ENCODE measurements around the gene ACTR1A.
A peak's percentile ranks its signal among the peaks of the same experiment; 100 is the strongest.

Gene ACTR1A

GRCh38 chr10:102502337-102503151 lies at the start of gene ACTR1A:
Gene ACTR1A, minus strand, starts transcription at chr10:102502712. Its CDS starts 65 bp downstream, at chr10:102502647.
- peak within 1 kb of the TSS; percentile 76; the same call in 1 of the 2 replicates for H3K27ac ChIP-seq
- TF ChIP-seq POLR2AphosphoS5 (IDR thresholded peaks at IDR 0.05; ENCODE audit: borderline replicate concordance, low read depth, low read length), result peak; percentile 72; the same call in 1 of the 2 replicates
- TF ChIP-seq FOXP2 (optimal IDR thresholded peaks at IDR 0.05; ENCODE audit: control extremely low read depth, extremely low read length, insufficient read depth), result no peak
- no peak for TF ChIP-seq EZH2 (IDR thresholded peaks at IDR 0.05)
- DNase-seq (ENCODE audit: low read depth, low spot score), result peak; percentile 98
- H3K9me3 ChIP-seq (ENCODE audit: low read depth, low read length), result no peaks in the 10 kb centered on the region
- peak within 1 kb of the TSS; percentile 91 for H3K4me3 ChIP-seq
- H3K9ac ChIP-seq (ENCODE audit: insufficient read length), result peak within 1 kb of the TSS; percentile 85
- no peaks in the 10 kb centered on the region for H3K36me3 ChIP-seq (ENCODE audit: insufficient read depth, low read length)

- Histone ChIP-seq H3K4me3 (no peak overlapping the region), H3K9ac (ENCODE audit: insufficient read length) (no peak overlapping the region), H3K27ac (no peak overlapping the region), H3K9me3 (ENCODE audit: low read depth, low read length) (no peaks in the 10 kb centered on the region), H3K36me3 (ENCODE audit: insufficient read depth, low read length) (peaks cover 7% of the 10 kb centered on the region; the same call in 1 of the 2 replicates)
- no peak for DNase-seq (ENCODE audit: low read depth, low spot score)
- TF ChIP-seq POLR2AphosphoS5 (IDR thresholded peaks at IDR 0.05; ENCODE audit: borderline replicate concordance, low read depth, low read length), result no peak
- no peak for TF ChIP-seq FOXP2 (optimal IDR thresholded peaks at IDR 0.05; ENCODE audit: control extremely low read depth, extremely low read length, insufficient read depth)
- no peak for TF ChIP-seq EZH2 (IDR thresholded peaks at IDR 0.05)
Observed at GRCh38 chr10:102550636-102551210, 48.2 kb upstream of the ACTR1A start.

GRCh38 chr10:102549549-102549948 lies 47.0 kb upstream of the ACTR1A start:
- Histone ChIP-seq H3K9me3 (ENCODE audit: low read depth, low read length) (no peaks in the 10 kb centered on the region), H3K9ac (ENCODE audit: insufficient read length) (no peak overlapping the region), H3K27ac (no peak overlapping the region), H3K4me3 (no peak overlapping the region), H3K36me3 (ENCODE audit: insufficient read depth, low read length) (peaks cover 7% of the 10 kb centered on the region; the same call in 1 of the 2 replicates)
- no peak for TF ChIP-seq FOXP2 (optimal IDR thresholded peaks at IDR 0.05; ENCODE audit: control extremely low read depth, extremely low read length, insufficient read depth)
- no peak for TF ChIP-seq POLR2AphosphoS5 (IDR thresholded peaks at IDR 0.05; ENCODE audit: borderline replicate concordance, low read depth, low read length)
- no peak for TF ChIP-seq EZH2 (IDR thresholded peaks at IDR 0.05)
- DNase-seq (ENCODE audit: low read depth, low spot score), result no peak

GRCh38 chr10:102546606-102547320 lies 44.3 kb upstream of the ACTR1A start:
- no peak for TF ChIP-seq FOXP2 (optimal IDR thresholded peaks at IDR 0.05; ENCODE audit: control extremely low read depth, extremely low read length, insufficient read depth)
- no peak for TF ChIP-seq EZH2 (IDR thresholded peaks at IDR 0.05)
- no peak for TF ChIP-seq POLR2AphosphoS5 (IDR thresholded peaks at IDR 0.05; ENCODE audit: borderline replicate concordance, low read depth, low read length)
- H3K27ac ChIP-seq, result no peak overlapping the region
- H3K4me3 ChIP-seq, result no peak overlapping the region
- peaks cover 7% of the 10 kb centered on the region; the same call in 1 of the 2 replicates for H3K36me3 ChIP-seq (ENCODE audit: insufficient read depth, low read length)
- no peak overlapping the region for H3K9ac ChIP-seq (ENCODE audit: insufficient read length)
- DNase-seq (ENCODE audit: low read depth, low spot score), result no peak
- H3K9me3 ChIP-seq (ENCODE audit: low read depth, low read length), result no peaks in the 10 kb centered on the region

GRCh38 chr10:102545997-102546396 lies 43.5 kb upstream of the ACTR1A start:
- Histone ChIP-seq H3K27ac (no peak overlapping the region), H3K9ac (ENCODE audit: insufficient read length) (no peak overlapping the region), H3K36me3 (ENCODE audit: insufficient read depth, low read length) (peaks cover 7% of the 10 kb centered on the region; the same call in 1 of the 2 replicates), H3K9me3 (ENCODE audit: low read depth, low read length) (no peaks in the 10 kb centered on the region), H3K4me3 (no peak overlapping the region)
- TF ChIP-seq EZH2 (IDR thresholded peaks at IDR 0.05), result no peak
- no peak for TF ChIP-seq POLR2AphosphoS5 (IDR thresholded peaks at IDR 0.05; ENCODE audit: borderline replicate concordance, low read depth, low read length)
- no peak for TF ChIP-seq FOXP2 (optimal IDR thresholded peaks at IDR 0.05; ENCODE audit: control extremely low read depth, extremely low read length, insufficient read depth)
- no peak for DNase-seq (ENCODE audit: low read depth, low spot score)

- H3K36me3 ChIP-seq (ENCODE audit: insufficient read depth, low read length), result peaks cover 5% of the 10 kb centered on the region; the same call in 1 of the 2 replicates
- no peak overlapping the region for H3K4me3 ChIP-seq
- H3K27ac ChIP-seq, result no peak overlapping the region
- TF ChIP-seq POLR2AphosphoS5 (IDR thresholded peaks at IDR 0.05; ENCODE audit: borderline replicate concordance, low read depth, low read length) (no peak), EZH2 (IDR thresholded peaks at IDR 0.05) (no peak), FOXP2 (optimal IDR thresholded peaks at IDR 0.05; ENCODE audit: control extremely low read depth, extremely low read length, insufficient read depth) (no peak)
- H3K9me3 ChIP-seq (ENCODE audit: low read depth, low read length), result no peaks in the 10 kb centered on the region
- no peak for DNase-seq (ENCODE audit: low read depth, low spot score)
- no peak overlapping the region for H3K9ac ChIP-seq (ENCODE audit: insufficient read length)
Observed at GRCh38 chr10:102545265-102545871, 42.9 kb upstream of the ACTR1A start.

GRCh38 chr10:102542800-102543418 lies 40.4 kb upstream of the ACTR1A start:
- H3K36me3 ChIP-seq (ENCODE audit: insufficient read depth, low read length), result no peaks in the 10 kb centered on the region
- H3K27ac ChIP-seq, result no peak overlapping the region
- no peaks in the 10 kb centered on the region for H3K9me3 ChIP-seq (ENCODE audit: low read depth, low read length)
- no peak overlapping the region for H3K4me3 ChIP-seq
- TF ChIP-seq POLR2AphosphoS5 (IDR thresholded peaks at IDR 0.05; ENCODE audit: borderline replicate concordance, low read depth, low read length) (no peak), EZH2 (IDR thresholded peaks at IDR 0.05) (no peak), FOXP2 (optimal IDR thresholded peaks at IDR 0.05; ENCODE audit: control extremely low read depth, extremely low read length, insufficient read depth) (no peak)
- DNase-seq (ENCODE audit: low read depth, low spot score), result no peak
- H3K9ac ChIP-seq (ENCODE audit: insufficient read length), result no peak overlapping the region

All from SK-N-MC (cell line).